ENCODE measurements around the gene ADCK2.

ADCK2 gene

DNA sequence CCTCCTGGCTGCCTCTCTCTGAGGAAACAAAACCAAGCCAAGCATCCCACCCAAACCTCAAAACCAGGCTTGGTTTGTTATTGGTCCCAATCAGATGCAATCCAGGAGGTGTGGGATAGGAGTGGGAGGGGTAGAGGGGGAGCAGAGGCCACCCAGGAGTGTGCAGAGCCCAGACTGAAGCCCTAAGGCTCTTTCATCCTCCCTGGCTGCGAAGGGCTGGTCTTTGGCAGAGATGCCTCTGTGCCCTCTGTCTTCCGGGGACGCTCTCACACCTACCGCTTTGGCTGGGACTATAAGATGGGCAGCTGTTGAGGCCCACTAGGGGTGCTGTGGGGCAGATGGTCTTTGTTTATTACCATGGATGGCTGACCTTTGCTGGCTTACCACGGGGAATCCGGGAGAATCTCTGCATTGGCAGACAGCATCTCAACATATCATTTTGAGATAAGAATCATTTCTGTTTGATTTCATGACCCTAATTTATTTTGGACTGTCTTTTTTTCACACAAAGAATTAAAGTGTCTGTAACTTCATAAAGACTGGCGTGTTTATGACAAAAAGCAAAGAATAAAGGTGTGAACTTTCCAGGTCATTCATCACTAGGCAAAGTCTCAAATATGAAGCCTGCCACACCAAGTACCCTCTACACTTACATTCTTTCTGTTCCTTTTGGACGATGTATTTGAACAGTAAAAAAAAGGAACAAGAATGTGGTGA lies 25.7 kb upstream of the ADCK2 start:
- Histone ChIP-seq H3K9me3 (ENCODE audit: control insufficient read depth in 2 of 2, low read length in 2 of 2) (no peaks in the 10 kb centered on the region), H3K4me3 (ENCODE audit: low read length in 2 of 2) (no peak overlapping the region), H3K4me1 (ENCODE audit: control insufficient read depth in 2 of 2, insufficient read depth in 2 of 2, low read length in 2 of 2) (peaks cover 0 to 3% of the 10 kb centered on the region in 2 donors), H3K36me3 (ENCODE audit: control insufficient read depth in 2 of 2, insufficient read depth in 2 of 2, low read length in 2 of 2) (no peaks in the 10 kb centered on the region), H3K27ac (ENCODE audit: low read depth in 2 of 2, low read length in 2 of 2) (no peak overlapping the region), H3K27me3 (ENCODE audit: control insufficient read depth in 2 of 2, insufficient read depth in 2 of 2, low read length in 2 of 2) (no peaks in the 10 kb centered on the region), H3K9ac (ENCODE audit: low read depth in 1 of 2, low read length in 2 of 2) (no peak overlapping the region)

DNA sequence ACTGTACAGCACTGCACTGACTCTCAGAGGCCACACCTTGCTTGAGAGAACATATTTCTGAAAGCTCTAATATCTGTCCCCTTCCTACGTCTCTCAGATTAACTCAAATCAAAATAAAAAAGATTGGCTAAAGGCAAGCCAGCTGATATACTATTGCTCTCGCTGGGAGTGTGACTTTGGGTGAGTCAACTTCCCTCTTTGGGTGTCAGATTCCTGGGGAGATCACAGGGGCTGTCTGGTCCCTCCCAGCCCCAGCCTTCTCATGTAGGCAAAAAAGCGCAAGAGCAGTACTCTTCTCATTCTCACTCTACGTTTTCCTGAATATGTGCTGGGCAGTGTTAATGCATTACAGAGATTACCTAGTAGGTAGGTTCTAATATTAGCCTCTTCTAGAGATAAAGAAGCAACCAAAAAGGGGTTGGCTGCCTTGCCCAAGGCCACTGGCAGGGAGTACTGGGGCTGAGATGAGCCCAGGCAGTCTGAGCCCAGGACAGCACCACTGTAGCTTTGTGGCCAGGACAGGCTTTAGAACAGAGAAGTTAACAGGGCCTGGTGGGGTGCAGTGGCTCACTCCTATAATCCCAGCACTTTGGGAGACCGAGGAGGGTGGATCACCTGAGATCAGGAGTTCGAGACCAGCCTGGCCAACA lies 23.1 kb upstream of the ADCK2 start:
- no peaks in the 10 kb centered on the region for H3K9me3 ChIP-seq (ENCODE audit: control insufficient read depth in 2 of 2, low read length in 2 of 2)
- peaks cover 4 to 7% of the 10 kb centered on the region in 2 donors for H3K4me1 ChIP-seq (ENCODE audit: control insufficient read depth in 2 of 2, insufficient read depth in 2 of 2, low read length in 2 of 2)
- no peak overlapping the region for H3K27ac ChIP-seq (ENCODE audit: low read depth in 2 of 2, low read length in 2 of 2)

DNA sequence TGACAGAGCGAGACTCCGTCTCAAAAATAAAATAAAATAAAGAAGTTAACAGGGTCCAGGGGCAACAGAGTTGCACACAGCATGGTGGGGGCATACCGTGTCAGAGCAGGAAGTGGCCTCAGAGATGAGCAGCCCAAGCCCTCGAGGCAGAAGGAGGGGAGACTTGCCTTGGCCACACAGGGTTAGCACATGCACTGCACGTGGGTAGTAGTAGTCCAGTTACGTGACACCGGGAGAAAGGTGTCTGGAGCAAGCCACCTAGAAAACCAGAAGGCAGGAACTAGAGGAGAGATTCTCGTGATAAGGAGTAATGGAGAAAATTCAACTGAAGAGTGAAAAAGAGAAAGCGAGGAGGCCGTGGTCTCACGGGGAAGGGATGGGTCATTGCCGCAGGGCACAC lies 22.4 kb upstream of the ADCK2 start:
- Histone ChIP-seq H3K36me3 (ENCODE audit: control insufficient read depth in 2 of 2, insufficient read depth in 2 of 2, low read length in 2 of 2) (no peaks in the 10 kb centered on the region), H3K9ac (ENCODE audit: low read depth in 1 of 2, low read length in 2 of 2) (no peak overlapping the region), H3K27ac (ENCODE audit: low read depth in 2 of 2, low read length in 2 of 2) (no peak overlapping the region)

More for the DNA sequence above, 23.1 kb upstream of the ADCK2 start:
- no peak overlapping the region for H3K4me3 ChIP-seq (ENCODE audit: low read length in 2 of 2)
- H3K9ac ChIP-seq (ENCODE audit: low read depth in 1 of 2, low read length in 2 of 2): no peak overlapping the region
- no peaks in the 10 kb centered on the region for H3K36me3 ChIP-seq (ENCODE audit: control insufficient read depth in 2 of 2, insufficient read depth in 2 of 2, low read length in 2 of 2)
- no peaks in the 10 kb centered on the region for H3K27me3 ChIP-seq (ENCODE audit: control insufficient read depth in 2 of 2, insufficient read depth in 2 of 2, low read length in 2 of 2)

DNA sequence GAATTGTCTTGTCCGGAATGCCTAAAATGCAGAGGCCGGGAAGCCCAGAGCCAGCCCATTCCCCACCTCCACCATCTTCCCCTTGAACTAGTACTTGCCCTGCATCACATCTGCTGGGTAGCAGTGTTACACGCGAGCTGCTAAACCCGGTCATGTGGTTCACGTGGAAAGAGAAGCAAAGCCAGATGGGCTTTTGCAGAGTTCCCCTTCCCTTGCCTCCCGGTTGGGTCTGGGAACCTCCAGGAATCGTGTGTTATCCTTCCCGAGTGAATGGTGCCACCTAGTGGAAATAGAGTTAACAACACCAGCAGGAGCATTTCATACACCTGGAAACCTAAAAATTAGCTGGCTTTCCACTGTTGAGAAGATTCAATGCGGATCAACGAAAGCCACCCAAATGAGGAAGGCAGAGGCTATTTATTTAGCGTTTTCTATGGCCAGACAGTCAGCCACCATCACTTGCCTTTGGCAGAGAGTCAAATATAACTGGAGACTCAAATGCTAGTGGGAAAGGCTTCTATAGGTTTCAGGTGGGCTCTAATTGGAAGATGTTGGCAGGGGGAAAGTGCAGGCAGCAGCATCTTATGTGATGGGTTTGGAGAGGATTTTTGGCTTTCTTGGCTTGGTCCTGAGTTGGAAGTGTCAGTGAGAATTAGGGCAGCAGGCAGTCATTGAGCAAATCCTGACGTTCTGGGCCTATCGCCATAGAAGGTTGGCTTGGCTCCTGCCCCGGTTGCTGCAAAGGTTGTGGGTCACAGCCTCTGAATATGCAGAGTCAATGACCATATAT lies 19.2 kb upstream of the ADCK2 start:
- Histone ChIP-seq H3K27me3 (ENCODE audit: control insufficient read depth in 2 of 2, insufficient read depth in 2 of 2, low read length in 2 of 2) (no peaks in the 10 kb centered on the region), H3K9me3 (ENCODE audit: control insufficient read depth in 2 of 2, low read length in 2 of 2) (no peaks in the 10 kb centered on the region), H3K36me3 (ENCODE audit: control insufficient read depth in 2 of 2, insufficient read depth in 2 of 2, low read length in 2 of 2) (no peaks in the 10 kb centered on the region), H3K27ac (ENCODE audit: low read depth in 2 of 2, low read length in 2 of 2) (no peak overlapping the region), H3K4me1 (ENCODE audit: control insufficient read depth in 2 of 2, insufficient read depth in 2 of 2, low read length in 2 of 2) (peaks cover 17 to 22% of the 10 kb centered on the region in 2 donors), H3K4me3 (ENCODE audit: low read length in 2 of 2) (no peak overlapping the region), H3K9ac (ENCODE audit: low read depth in 1 of 2, low read length in 2 of 2) (peak overlapping the region in 1 of 2 donors; percentile 23)

More for the DNA sequence above, 22.4 kb upstream of the ADCK2 start:
- Histone ChIP-seq H3K4me3 (ENCODE audit: low read length in 2 of 2) (no peak overlapping the region), H3K4me1 (ENCODE audit: control insufficient read depth in 2 of 2, insufficient read depth in 2 of 2, low read length in 2 of 2) (peaks cover 4 to 7% of the 10 kb centered on the region in 2 donors), H3K9me3 (ENCODE audit: control insufficient read depth in 2 of 2, low read length in 2 of 2) (no peaks in the 10 kb centered on the region), H3K27me3 (ENCODE audit: control insufficient read depth in 2 of 2, insufficient read depth in 2 of 2, low read length in 2 of 2) (no peaks in the 10 kb centered on the region)

DNA sequence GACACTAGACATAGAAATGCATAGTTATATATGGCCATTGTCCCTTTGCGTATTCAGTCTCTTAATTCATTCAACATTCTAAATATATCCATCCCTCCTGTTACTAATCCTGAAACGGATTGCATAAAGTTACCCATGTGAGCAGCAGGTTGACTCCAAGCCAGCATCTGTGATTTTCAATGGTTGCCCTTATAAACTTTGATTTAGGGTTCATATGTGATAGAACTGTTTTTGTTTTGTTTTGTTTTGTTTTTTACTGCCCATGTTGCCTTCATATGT lies 18.7 kb upstream of the ADCK2 start:
- Histone ChIP-seq H3K36me3 (ENCODE audit: control insufficient read depth in 2 of 2, insufficient read depth in 2 of 2, low read length in 2 of 2) (no peaks in the 10 kb centered on the region), H3K4me1 (ENCODE audit: control insufficient read depth in 2 of 2, insufficient read depth in 2 of 2, low read length in 2 of 2) (peaks cover 17 to 22% of the 10 kb centered on the region in 2 donors), H3K27me3 (ENCODE audit: control insufficient read depth in 2 of 2, insufficient read depth in 2 of 2, low read length in 2 of 2) (no peaks in the 10 kb centered on the region), H3K9me3 (ENCODE audit: control insufficient read depth in 2 of 2, low read length in 2 of 2) (no peaks in the 10 kb centered on the region), H3K4me3 (ENCODE audit: low read length in 2 of 2) (no peak overlapping the region), H3K9ac (ENCODE audit: low read depth in 1 of 2, low read length in 2 of 2) (no peak overlapping the region), H3K27ac (ENCODE audit: low read depth in 2 of 2, low read length in 2 of 2) (no peak overlapping the region)

DNA sequence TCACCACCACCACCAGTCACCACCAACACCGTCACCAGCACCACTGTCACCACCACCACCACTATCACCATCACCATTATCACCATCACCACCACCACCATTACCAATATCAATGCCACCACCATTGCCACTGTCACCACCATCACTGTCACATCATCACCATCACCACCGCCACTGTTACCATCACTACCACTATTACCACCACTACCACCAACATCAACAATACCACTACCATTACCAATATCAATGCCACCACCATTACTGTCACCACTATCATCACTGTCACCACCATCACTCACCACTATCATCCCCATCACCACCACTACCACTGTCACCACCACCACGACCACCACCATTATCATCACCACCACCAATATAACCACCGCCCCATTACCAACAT lies 18.1 kb upstream of the ADCK2 start:
- H3K4me1 ChIP-seq (ENCODE audit: control insufficient read depth in 2 of 2, insufficient read depth in 2 of 2, low read length in 2 of 2): peaks cover 17 to 22% of the 10 kb centered on the region in 2 donors

DNA sequence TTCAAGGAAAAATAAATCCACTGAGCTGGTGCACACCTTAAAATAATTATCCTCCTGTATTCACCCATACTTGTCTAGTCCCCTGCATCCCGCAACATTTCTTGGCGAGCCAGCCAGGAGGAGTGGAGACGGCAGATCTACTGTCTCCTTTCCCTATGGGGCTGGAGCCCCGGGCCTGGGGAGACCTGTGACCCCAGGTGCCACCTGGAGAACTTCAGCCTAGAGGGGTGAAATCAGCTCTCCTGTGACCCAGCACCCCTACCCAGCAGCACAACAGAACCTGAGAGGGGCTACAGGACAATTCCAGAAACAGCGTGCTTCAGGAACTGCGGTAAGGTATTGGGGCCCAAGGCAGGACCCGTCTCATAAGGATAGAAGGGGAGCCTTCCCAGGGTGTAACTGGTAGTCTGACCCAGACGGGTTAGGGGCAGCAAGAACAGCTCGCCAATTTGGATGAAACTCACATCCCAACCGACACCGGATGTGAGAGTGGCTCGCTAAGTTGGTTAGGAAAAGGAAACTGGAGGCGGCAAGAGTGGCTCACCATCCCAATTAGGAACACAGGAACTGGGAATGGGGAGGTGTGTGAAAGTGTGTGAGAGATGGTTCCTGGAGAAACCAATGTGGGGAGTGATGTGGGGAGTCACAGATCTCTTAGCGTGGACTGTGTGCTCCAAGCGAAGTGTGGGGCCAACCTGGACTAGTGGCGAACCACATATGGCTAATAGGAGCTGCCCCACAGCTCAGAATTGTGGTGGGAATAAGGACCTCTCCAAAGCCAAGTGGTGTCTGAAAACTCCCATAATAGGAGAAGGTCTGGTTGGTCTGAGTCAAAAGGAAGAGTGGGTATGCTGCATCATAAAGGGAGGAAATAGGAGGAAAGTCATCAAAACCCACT lies 17.0 kb upstream of the ADCK2 start:
- Histone ChIP-seq H3K27ac (ENCODE audit: low read depth in 2 of 2, low read length in 2 of 2) (peak overlapping the region; percentile 78), H3K9me3 (ENCODE audit: control insufficient read depth in 2 of 2, low read length in 2 of 2) (no peaks in the 10 kb centered on the region), H3K9ac (ENCODE audit: low read depth in 1 of 2, low read length in 2 of 2) (peak overlapping the region in 1 of 2 donors; percentile 52), H3K27me3 (ENCODE audit: control insufficient read depth in 2 of 2, insufficient read depth in 2 of 2, low read length in 2 of 2) (no peaks in the 10 kb centered on the region), H3K4me1 (ENCODE audit: control insufficient read depth in 2 of 2, insufficient read depth in 2 of 2, low read length in 2 of 2) (peaks cover 17 to 22% of the 10 kb centered on the region in 2 donors), H3K4me3 (ENCODE audit: low read length in 2 of 2) (peak overlapping the region; percentile 43 to 64), H3K36me3 (ENCODE audit: control insufficient read depth in 2 of 2, insufficient read depth in 2 of 2, low read length in 2 of 2) (no peaks in the 10 kb centered on the region)

More for the DNA sequence above, 18.1 kb upstream of the ADCK2 start:
- H3K27ac ChIP-seq (ENCODE audit: low read depth in 2 of 2, low read length in 2 of 2): no peak overlapping the region
- no peak overlapping the region for H3K9ac ChIP-seq (ENCODE audit: low read depth in 1 of 2, low read length in 2 of 2)
- H3K4me3 ChIP-seq (ENCODE audit: low read length in 2 of 2): no peak overlapping the region
- H3K9me3 ChIP-seq (ENCODE audit: control insufficient read depth in 2 of 2, low read length in 2 of 2): no peaks in the 10 kb centered on the region
- H3K27me3 ChIP-seq (ENCODE audit: control insufficient read depth in 2 of 2, insufficient read depth in 2 of 2, low read length in 2 of 2): no peaks in the 10 kb centered on the region
- no peaks in the 10 kb centered on the region for H3K36me3 ChIP-seq (ENCODE audit: control insufficient read depth in 2 of 2, insufficient read depth in 2 of 2, low read length in 2 of 2)

DNA sequence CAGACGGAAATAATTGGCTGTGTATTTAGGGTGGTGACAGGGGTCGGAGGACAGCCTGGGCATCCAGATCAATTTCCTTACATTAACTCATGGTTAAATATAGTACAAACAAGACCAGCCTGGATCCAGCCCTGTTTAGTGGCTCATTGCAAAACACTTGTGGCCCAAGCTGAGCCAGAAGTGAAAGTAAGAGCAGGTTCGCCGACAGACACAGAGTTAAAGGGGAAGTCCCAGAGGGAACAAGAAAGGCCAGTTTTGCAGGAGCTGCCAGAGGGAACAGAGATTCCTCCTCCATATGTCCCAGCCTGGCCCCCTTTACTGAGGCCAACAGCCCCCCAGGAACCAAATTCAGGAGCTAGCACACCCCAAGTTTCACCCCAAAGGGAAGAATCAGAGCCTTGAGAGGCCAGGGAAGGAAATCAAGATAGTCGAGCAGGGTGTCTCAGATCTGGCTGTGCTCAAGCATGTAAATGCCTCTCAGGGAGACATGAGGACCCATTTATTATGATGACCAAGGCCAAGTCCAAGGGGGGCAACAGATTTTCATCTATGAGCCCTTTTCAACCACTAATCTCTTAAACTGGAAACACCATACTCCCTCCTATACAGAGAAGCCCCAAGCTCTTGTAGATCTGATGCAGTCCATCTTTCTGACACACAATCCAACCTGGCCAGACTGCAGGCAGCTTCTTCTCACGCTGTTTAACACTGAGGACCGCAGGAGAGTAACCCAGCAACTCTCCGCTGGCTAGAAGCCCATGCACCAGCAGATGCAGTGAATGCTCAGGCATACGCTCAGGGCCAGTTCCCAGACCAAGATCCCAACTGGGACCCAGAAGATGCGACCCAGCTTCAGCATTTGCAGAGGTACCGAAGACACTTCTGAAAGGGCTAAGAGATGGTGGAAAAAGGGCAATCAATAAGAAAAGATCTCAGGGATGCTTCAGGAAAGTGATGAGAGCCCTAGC lies 15.9 kb upstream of the ADCK2 start:
- Histone ChIP-seq H3K36me3 (ENCODE audit: control insufficient read depth in 2 of 2, insufficient read depth in 2 of 2, low read length in 2 of 2) (no peaks in the 10 kb centered on the region), H3K9me3 (ENCODE audit: control insufficient read depth in 2 of 2, low read length in 2 of 2) (no peaks in the 10 kb centered on the region), H3K27ac (ENCODE audit: low read depth in 2 of 2, low read length in 2 of 2) (peak overlapping the region; percentile 78), H3K4me3 (ENCODE audit: low read length in 2 of 2) (peak overlapping the region; percentile 43 to 64), H3K27me3 (ENCODE audit: control insufficient read depth in 2 of 2, insufficient read depth in 2 of 2, low read length in 2 of 2) (no peaks in the 10 kb centered on the region), H3K9ac (ENCODE audit: low read depth in 1 of 2, low read length in 2 of 2) (peak overlapping the region; percentile 52 to 78), H3K4me1 (ENCODE audit: control insufficient read depth in 2 of 2, insufficient read depth in 2 of 2, low read length in 2 of 2) (peaks cover 17 to 20% of the 10 kb centered on the region in 2 donors)

DNA sequence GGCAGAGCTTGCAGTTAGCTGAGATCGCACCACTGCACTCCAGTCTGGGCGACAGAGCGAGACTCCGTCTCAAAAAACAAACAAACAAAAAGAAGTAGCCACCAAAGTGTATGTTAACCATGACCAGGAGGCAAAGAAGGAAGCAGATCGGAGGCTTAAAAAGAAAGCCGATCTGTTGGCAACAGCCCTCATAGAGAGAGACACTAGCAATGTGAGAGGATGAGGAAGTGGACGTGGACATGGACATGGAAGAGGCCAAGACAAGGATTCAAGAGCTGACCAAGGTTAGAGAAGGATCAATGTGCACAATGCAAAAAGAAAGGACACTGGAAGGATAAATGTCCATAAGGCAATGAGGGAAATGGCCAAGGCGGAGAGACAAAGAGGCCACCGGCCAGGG lies 14.9 kb upstream of the ADCK2 start:
- Histone ChIP-seq H3K9ac (ENCODE audit: low read depth in 1 of 2, low read length in 2 of 2) (no peak overlapping the region), H3K4me1 (ENCODE audit: control insufficient read depth in 2 of 2, insufficient read depth in 2 of 2, low read length in 2 of 2) (peaks cover 17 to 18% of the 10 kb centered on the region in 2 donors), H3K9me3 (ENCODE audit: control insufficient read depth in 2 of 2, low read length in 2 of 2) (no peaks in the 10 kb centered on the region), H3K4me3 (ENCODE audit: low read length in 2 of 2) (no peak overlapping the region), H3K36me3 (ENCODE audit: control insufficient read depth in 2 of 2, insufficient read depth in 2 of 2, low read length in 2 of 2) (no peaks in the 10 kb centered on the region), H3K27me3 (ENCODE audit: control insufficient read depth in 2 of 2, insufficient read depth in 2 of 2, low read length in 2 of 2) (no peaks in the 10 kb centered on the region), H3K27ac (ENCODE audit: low read depth in 2 of 2, low read length in 2 of 2) (no peak overlapping the region)

Data from mucosa of rectum (tissue), 2 donors.